Measurements from ENCODE around the gene RXRA.
"Not testable (repeated sequence)": the region's sequence is repeated elsewhere in the genome, so short reads cannot be mapped to it uniquely, and the experiment has no call there.

DNA sequence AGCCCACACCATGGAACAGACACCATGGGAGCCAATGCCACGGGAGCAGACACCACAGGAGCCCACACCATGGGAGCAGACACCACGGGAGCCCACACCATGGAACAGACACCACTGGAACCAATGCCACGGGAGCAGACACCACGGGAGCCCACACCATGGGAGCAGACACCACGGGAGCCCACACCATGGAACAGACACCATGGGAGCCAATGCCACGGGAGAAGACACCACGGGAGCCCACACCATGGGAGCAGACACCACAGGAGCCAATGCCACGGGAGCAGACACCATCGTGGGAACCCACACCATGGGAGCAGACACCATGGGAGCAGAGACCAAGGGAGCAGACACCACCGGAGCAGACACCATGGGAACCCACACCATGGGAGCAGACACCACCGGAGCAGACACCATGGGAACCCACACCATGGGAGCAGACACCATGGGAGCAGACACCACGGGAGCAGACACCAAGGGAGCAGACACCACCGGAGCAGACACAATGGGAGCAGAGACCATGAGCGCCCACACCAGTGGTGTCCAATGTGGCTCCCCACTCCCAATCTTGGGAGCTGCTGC lies 17.5 kb upstream of the RXRA start:
- not testable (repeated sequence) for TF ChIP-seq YY1 (IDR thresholded peaks at IDR 0.05; ENCODE audit: insufficient read depth, insufficient read length); ZNF274 (IDR thresholded peaks at IDR 0.05; ENCODE audit: low read depth, low read length)
